GM20000 (cell line): Measurements from ENCODE around the gene AFG1L.

Experiments
- DNase-seq: peaks from one replicate; pipeline ENCODE4 v3.0.0; 2012; ENCODE audit warnings: low spot score
- CTCF ChIP-seq: IDR thresholded peaks from 2 replicates; pipeline ENCODE4 v1.5.1; 2012; ENCODE audit warnings: mild to moderate bottlenecking, control low read depth; ENCODE audit errors: extremely low read depth, missing control alignments

The AFG1L gene

GRCh38 chr6:108359901-108360882 is 65.3 kb downstream of the AFG1L start:
- DNase-seq = no peak
- no peak for TF ChIP-seq CTCF

DNA sequence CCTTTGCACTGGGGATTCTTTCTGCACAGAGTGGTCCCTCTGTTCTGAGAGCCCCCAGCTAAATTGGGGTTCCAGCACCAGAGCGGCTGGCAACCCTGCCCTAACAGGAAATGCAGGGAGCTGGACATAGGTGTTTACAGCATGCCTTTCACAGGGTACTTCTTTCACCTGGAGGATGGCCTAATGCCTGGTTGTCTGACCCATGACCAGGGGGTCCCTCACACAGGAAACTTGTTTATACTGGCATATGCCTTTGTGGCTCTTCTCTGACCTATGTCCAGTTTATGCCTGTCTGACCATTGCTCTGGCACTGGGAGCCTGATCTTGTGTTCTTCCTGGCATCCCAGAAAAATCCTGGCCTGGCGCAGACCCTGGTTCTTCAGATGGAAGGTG is 66.1 kb downstream of the AFG1L start:
- no peak for TF ChIP-seq CTCF
- DNase-seq = no peak

DNA sequence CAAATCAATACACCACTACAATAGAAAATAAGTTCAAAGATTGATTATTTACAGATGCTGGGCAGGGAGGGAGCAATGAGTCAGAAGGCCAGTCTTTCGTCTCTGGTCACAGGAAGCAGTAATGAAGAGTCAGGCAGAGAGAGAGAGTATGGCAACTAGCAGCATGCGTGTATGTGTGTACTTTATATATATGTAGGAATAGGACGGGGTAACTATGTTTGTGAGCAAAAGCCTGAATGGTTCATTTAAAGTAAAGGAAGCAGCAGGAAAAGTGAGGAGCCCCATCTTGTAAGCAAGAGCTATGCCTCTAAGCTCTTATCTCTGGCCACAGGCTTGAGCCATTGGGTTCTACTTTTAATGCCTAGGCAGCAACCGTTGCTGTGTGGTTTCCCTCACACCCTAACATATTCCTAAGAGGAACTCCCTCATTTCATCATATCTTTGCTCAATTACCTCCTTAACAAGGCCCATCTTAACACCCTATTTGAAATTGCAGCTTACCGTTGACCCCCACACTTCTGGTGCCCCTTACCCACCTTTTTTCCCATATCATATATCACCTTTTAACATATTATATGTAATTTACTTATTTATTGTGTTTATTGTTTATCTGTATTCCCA is 66.6 kb downstream of the AFG1L start:
- TF ChIP-seq CTCF = no peak
- no peak for DNase-seq

DNA sequence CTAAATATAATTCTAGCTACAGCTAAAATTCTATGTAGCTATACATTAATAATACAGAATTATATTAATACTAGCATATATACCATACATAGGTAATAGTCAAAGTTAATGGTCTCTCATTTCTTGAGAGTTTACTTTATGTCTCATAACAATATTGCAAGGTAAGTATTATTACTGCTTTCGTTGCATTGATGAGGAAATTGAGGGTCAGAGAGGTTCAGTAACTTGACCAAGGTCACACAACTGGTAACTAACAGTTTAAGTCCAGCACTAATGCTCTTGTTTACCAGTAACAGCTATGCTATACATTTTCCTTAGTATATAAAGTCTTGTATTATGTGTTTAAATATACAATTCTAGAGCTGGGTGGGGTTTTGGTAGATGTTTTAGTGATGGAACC is 67.6 kb downstream of the AFG1L start:
- no peak for DNase-seq
- TF ChIP-seq CTCF = no peak

- TF ChIP-seq CTCF = no peak
- DNase-seq = no peak
Measured at GRCh38 chr6:108363113-108363512, 68.3 kb downstream of the AFG1L start.

DNA sequence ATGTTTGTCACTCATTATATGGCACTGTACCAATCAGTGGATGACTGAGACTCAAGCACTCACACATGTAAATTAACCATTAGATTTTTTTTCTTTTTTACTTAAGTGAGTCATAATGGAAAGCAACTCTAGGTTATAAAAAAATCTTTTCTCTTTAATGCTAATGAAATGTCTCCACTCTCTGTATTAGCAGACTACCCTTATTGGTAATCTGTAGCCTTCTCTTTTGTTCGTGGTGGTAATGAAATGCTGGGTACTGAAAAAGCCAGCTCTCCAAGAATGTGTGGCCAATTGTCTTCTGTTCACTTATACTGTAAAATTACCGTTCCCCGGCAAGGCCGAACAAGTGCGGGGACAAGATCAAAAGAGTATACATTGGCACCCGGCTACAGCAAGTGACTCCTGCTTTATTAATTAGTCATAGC is 69.0 kb downstream of the AFG1L start:
- no peak for TF ChIP-seq CTCF
- DNase-seq = no peak

- no peak for DNase-seq
- TF ChIP-seq CTCF = no peak
Measured at GRCh38 chr6:108364470-108364869, 69.6 kb downstream of the AFG1L start.
